ENCODE data around the gene TRIM32.
"Not testable (repeated sequence)": the region's sequence is repeated elsewhere in the genome, so short reads cannot be mapped to it uniquely, and the experiment has no call there.

TRIM32 gene

DNA sequence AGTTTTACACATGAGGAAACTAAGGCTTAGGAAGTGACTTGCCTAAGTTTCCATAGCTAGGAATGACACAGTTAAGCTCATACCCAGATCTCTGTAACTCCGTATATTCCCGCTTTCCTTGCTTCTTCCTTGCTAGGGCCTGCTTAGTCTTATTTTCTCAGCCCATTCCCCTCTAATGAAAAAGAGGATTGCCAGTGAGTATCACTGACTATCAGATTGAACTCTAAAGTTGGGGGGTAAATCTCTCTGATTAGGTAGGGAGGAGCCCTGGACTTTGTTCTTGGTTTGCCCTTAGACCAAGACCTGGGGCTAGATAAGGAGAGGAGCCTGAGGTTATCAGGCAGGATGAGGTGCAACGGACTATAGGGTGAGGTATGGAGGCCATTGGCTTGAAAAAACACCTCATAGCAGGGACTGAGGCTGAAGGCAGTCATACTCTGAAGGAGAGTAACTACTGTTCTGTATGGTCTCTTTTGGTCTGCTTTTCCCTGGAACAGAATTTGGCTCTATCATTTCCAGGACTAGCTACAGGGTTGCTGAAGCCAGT lies 2.5 kb downstream of the TRIM32 start:
- Histone ChIP-seq H3K27me3 (peaks cover 53% of the 10 kb centered on the region), H3K27ac (no peak overlapping the region), H3K4me1 (ENCODE audit: control insufficient read depth in 1 of 2, insufficient read depth in 1 of 2, low read depth in 1 of 2, low read length in 1 of 2) (no peaks in the 10 kb centered on the region), H3K36me3 (no peaks in the 10 kb centered on the region), H3K4me3 (ENCODE audit: low read depth in 1 of 2, low read length in 1 of 2) (no peak overlapping the region), H3K9me3 (no peaks in the 10 kb centered on the region)
- TF ChIP-seq, protein P1, sequence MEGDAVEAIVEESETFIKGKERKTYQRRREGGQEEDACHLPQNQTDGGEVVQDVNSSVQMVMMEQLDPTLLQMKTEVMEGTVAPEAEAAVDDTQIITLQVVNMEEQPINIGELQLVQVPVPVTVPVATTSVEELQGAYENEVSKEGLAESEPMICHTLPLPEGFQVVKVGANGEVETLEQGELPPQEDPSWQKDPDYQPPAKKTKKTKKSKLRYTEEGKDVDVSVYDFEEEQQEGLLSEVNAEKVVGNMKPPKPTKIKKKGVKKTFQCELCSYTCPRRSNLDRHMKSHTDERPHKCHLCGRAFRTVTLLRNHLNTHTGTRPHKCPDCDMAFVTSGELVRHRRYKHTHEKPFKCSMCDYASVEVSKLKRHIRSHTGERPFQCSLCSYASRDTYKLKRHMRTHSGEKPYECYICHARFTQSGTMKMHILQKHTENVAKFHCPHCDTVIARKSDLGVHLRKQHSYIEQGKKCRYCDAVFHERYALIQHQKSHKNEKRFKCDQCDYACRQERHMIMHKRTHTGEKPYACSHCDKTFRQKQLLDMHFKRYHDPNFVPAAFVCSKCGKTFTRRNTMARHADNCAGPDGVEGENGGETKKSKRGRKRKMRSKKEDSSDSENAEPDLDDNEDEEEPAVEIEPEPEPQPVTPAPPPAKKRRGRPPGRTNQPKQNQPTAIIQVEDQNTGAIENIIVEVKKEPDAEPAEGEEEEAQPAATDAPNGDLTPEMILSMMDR (IDR thresholded peaks at IDR 0.05): no peak

DNA sequence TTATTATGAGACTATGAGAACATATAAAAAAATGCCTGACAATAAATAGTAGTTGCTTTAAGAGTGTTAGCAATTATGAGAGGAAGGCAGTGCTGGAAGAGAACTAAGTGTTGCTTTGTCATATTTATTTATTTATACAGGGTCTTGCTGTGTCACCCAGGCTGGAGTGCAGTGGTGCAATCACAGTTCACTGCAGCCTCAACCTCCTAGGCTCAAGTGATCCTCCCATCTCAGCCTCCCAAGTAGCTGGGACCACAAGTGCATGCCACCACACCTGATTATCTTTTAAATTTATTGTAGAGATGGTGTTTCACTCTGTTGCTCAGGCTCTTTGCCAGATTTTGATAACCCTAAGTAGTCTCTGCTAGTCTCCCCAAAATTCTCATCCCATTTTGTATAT lies 3.7 kb downstream of the TRIM32 start:
- H3K4me3 ChIP-seq (ENCODE audit: low read depth in 1 of 2, low read length in 1 of 2); H3K36me3 ChIP-seq; H3K9me3 ChIP-seq; H3K4me1 ChIP-seq (ENCODE audit: control insufficient read depth in 1 of 2, insufficient read depth in 1 of 2, low read depth in 1 of 2, low read length in 1 of 2); H3K27ac ChIP-seq: not testable (repeated sequence)
- H3K27me3 ChIP-seq: peaks cover 40% of the 10 kb centered on the region

DNA sequence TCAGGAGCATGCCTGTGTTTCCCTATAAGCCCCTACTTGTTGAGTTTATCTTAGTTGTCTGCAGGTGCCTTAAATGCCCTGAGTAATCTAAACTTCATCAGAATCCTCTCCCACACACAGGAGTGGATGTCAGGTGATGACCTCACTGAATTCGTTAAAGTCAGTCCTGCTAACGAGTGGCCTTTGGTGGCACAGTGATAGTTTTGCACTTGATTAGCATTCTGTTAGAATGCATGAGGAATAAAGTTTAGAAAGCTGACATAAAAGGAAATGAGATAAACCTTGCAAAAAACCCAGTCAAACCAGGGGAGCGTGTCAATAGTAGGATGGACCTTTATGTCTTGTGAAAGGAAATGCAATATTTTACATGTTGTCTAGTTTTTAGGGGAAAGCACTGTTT lies 4.5 kb downstream of the TRIM32 start:
- H3K36me3 ChIP-seq: no peaks in the 10 kb centered on the region
- no peaks in the 10 kb centered on the region for H3K4me1 ChIP-seq (ENCODE audit: control insufficient read depth in 1 of 2, insufficient read depth in 1 of 2, low read depth in 1 of 2, low read length in 1 of 2)
- no peak overlapping the region for H3K27ac ChIP-seq
- H3K4me3 ChIP-seq (ENCODE audit: low read depth in 1 of 2, low read length in 1 of 2): no peak overlapping the region
- H3K9me3 ChIP-seq: no peaks in the 10 kb centered on the region
- peaks cover 32% of the 10 kb centered on the region for H3K27me3 ChIP-seq
- TF ChIP-seq, protein P1 (IDR thresholded peaks at IDR 0.05): no peak

DNA sequence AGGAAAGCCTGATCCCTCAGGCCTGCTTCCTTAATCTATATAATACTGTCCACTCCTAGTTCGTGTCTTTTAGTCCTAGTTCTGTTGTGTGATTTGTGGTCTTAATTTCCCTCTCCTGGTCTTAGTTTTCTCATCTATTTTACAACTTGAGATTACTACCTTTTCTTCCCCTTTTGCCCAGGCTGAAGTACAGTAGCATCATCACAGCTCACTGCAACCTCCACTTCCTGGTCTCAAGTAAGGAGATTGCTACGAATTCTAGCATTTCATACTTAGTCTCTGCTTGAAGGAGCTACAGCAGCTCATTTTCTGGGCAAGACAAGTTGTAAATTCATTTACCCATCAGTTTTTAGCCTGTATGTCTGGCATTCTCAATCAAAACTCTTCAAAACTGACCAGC lies 5.5 kb downstream of the TRIM32 start:
- Histone ChIP-seq H3K36me3 (no peaks in the 10 kb centered on the region), H3K27ac (no peak overlapping the region), H3K9me3 (no peaks in the 10 kb centered on the region), H3K4me3 (ENCODE audit: low read depth in 1 of 2, low read length in 1 of 2) (no peak overlapping the region), H3K27me3 (peaks cover 22% of the 10 kb centered on the region), H3K4me1 (ENCODE audit: control insufficient read depth in 1 of 2, insufficient read depth in 1 of 2, low read depth in 1 of 2, low read length in 1 of 2) (no peaks in the 10 kb centered on the region)
- TF ChIP-seq, protein P1 (IDR thresholded peaks at IDR 0.05): no peak

DNA sequence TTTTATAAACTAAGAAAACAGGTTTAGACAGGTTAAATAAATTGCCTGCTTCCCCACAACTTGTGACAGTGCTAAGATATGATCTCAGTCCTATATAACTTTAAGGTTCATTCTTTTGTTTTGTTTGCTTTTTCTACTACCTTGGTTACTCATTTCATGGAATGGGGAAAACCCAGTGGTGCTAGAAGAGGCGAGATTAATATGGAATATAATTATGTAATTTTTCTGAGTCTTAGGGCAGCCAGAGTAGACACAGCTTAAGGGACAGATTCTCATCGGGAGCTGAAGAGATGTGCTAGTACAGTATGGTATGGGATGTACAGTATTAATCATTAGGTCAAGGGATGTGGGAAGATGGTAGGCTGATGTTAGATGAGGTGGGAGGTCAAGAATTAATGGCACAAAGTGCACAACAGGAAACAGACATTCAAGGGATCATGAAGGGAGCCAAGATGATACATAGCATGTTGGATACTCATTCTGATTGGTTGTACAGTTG lies 6.2 kb downstream of the TRIM32 start:
- Histone ChIP-seq H3K27ac (no peak overlapping the region), H3K4me1 (ENCODE audit: control insufficient read depth in 1 of 2, insufficient read depth in 1 of 2, low read depth in 1 of 2, low read length in 1 of 2) (no peaks in the 10 kb centered on the region), H3K36me3 (no peaks in the 10 kb centered on the region), H3K27me3 (peaks cover 16% of the 10 kb centered on the region), H3K4me3 (ENCODE audit: low read depth in 1 of 2, low read length in 1 of 2) (no peak overlapping the region), H3K9me3 (no peaks in the 10 kb centered on the region)
- TF ChIP-seq, protein P1 (IDR thresholded peaks at IDR 0.05): no peak

DNA sequence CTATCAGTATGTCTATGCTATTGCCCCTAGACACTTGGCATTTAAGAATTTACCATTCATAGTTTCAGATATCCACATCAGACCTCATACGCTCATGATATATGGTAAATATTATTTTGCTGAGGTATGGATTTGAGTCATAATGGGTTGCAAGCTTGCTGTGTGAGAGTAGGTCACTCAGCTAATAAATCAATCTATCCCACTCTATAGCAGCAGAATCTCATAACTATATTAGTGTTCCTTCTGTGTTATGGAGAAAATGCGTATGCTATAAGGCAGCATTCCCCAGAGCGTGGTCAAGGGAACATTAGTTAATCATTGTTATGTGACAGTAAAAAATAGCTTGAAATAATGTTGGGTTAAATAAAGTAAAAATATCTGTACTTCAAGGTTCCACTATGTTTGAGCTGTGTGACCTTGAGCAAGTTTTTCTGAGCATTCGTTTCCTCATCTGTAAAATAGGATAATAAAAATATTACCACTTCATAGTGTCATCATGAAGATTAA lies 7.7 kb downstream of the TRIM32 start:
- H3K36me3 ChIP-seq: no peaks in the 10 kb centered on the region
- no peaks in the 10 kb centered on the region for H3K9me3 ChIP-seq
- no peak overlapping the region for H3K4me3 ChIP-seq (ENCODE audit: low read depth in 1 of 2, low read length in 1 of 2)
- H3K27ac ChIP-seq: no peak overlapping the region
- TF ChIP-seq, protein P1 (IDR thresholded peaks at IDR 0.05): no peak
- H3K4me1 ChIP-seq (ENCODE audit: control insufficient read depth in 1 of 2, insufficient read depth in 1 of 2, low read depth in 1 of 2, low read length in 1 of 2): no peaks in the 10 kb centered on the region
- no peaks in the 10 kb centered on the region for H3K27me3 ChIP-seq
